Uterus (tissue), 4 donors: ENCODE data around the gene AP2B1. TPM values are rescaled to one million over a fixed set of nuclear protein-coding genes. Genes with fewer than 3 reads are reported as not detected.

Experiments
- DNase-seq, 2 donors: peaks; one replicate each; pipeline ENCODE4 v3.0.0-alpha.2; 2019 to 2020
- H3K27ac ChIP-seq, 2 donors: fragments of 200-600 bp; sonication (generic); 1 replicate in 1 of 2; 2 replicates in 1 of 2; pipeline ENCODE4 v1.5.1; 2016 to 2018
- H3K27me3 ChIP-seq, 2 donors: fragments of 200-600 bp; sonication (generic); one replicate each; pipeline ENCODE4 v1.5.1; 2018 to 2019; ENCODE audit warnings: control low read depth in 1 of 2
- H3K36me3 ChIP-seq, 2 donors: fragments of 200-600 bp; sonication (generic); one replicate each; pipeline ENCODE4 v1.5.1; 2019; ENCODE audit warnings: control low read depth in 1 of 2
- H3K4me1 ChIP-seq, 2 donors: fragments of 200-600 bp; sonication (generic); one replicate each; pipeline ENCODE4 v1.5.1; 2018 to 2019; ENCODE audit warnings: control low read depth in 1 of 2
- H3K4me3 ChIP-seq, 2 donors: fragments of 200-600 bp; sonication (generic); 1 replicate in 1 of 2; 2 replicates in 1 of 2; pipeline ENCODE4 v1.5.1; 2018 to 2019; ENCODE audit warnings: mild to moderate bottlenecking in 1 of 2
- H3K9me3 ChIP-seq, 2 donors: fragments of 200-600 bp; sonication (generic); one replicate each; pipeline ENCODE4 v1.5.1; 2019; ENCODE audit warnings: control low read depth in 1 of 2
- POLR2A ChIP-seq, 2 donors: fragments of 450-650 bp; IDR thresholded peaks; one replicate each; pipeline ENCODE4 v1.6.1; 2016; ENCODE audit warnings: antibody characterized with exemption in 2 of 2, mild to moderate bottlenecking in 1 of 2, moderate library complexity in 1 of 2
- intact Hi-C: fragments of 100-400 bp; cut with DNase I; formaldehyde crosslinking; loops from one replicate; pipeline ENCODE4 v1.15.1; 2023; ENCODE audit warnings: low total_unique reads
- total RNA-seq, 4 donors: library from RNA; depleted of rRNA in 3 of 4; stranded (reverse); fragments of >200 nt in 3 of 4; gene quantifications; one replicate each; pipeline versions ENCODE4 v1.1.0 to v1.2.4, GENCODE V29; 2014 to 2023
- TF ChIP-seq, protein P1 (sequence below), 4 experiments: fragments of 200-600 bp in 2 of 4; fragments of 450-650 bp in 2 of 4; sonication (generic) in 2 of 4; IDR thresholded peaks; one replicate each; pipeline ENCODE4 v1.5.1; 2016 to 2019; ENCODE audit warnings: antibody characterized with exemption in 4 of 4, mild to moderate bottlenecking in 2 of 4, moderate library complexity in 1 of 4
- donor health status: DM: yes; HTN: yes; CAD: no.

Gene AP2B1
- total RNA-seq, 4 donors from 2014 or later = 40.7 to 124 (median 61.5) TPM

DNA sequence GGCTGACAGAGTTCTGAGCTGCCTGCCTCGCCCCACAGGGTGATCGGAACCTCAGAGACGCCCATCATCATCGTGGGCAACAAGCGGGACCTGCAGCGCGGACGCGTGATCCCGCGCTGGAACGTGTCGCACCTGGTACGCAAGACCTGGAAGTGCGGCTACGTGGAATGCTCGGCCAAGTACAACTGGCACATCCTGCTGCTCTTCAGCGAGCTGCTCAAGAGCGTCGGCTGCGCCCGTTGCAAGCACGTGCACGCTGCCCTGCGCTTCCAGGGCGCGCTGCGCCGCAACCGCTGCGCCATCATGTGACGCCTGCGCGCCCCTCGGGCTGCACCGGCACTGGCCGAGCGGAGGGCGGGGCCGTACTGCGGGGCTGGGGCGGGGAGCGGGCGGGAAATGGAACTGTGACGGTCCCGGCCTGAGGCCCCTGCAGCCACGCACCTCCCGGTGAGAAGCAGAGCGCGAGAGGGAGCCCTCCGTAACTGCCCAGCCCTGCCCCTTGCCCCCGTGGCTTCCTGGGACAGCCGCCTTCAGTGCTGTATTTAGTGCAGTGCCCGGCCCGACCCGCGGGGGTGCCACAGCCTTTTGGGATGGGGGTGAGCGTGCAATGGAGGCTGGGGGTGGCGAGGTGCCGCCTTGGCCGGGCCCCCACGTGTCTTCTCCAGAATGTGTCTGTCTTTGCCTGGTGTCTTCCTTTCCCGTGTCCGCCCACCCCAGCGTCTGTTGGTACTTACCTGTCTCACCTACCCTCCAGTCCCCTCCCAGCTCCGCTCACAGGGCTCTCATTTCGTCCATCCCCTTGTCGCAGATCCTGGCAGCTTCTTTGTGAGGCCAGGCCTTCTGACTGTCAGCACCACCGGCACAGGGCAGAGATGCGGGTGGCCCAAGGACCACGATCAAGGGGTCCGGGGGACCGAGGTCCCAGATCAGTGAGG, 154.1 kb downstream of the AP2B1 start:
- TF ChIP-seq POLR2A (IDR thresholded peaks at IDR 0.05) = no peak
- TF ChIP-seq, protein P1, sequence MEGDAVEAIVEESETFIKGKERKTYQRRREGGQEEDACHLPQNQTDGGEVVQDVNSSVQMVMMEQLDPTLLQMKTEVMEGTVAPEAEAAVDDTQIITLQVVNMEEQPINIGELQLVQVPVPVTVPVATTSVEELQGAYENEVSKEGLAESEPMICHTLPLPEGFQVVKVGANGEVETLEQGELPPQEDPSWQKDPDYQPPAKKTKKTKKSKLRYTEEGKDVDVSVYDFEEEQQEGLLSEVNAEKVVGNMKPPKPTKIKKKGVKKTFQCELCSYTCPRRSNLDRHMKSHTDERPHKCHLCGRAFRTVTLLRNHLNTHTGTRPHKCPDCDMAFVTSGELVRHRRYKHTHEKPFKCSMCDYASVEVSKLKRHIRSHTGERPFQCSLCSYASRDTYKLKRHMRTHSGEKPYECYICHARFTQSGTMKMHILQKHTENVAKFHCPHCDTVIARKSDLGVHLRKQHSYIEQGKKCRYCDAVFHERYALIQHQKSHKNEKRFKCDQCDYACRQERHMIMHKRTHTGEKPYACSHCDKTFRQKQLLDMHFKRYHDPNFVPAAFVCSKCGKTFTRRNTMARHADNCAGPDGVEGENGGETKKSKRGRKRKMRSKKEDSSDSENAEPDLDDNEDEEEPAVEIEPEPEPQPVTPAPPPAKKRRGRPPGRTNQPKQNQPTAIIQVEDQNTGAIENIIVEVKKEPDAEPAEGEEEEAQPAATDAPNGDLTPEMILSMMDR (IDR thresholded peaks at IDR 0.05) = no peak
- intact Hi-C loops = no loop called here
- Histone ChIP-seq H3K9me3 (no peaks in the 10 kb centered on the region), H3K27me3 (peaks cover 3 to 15% of the 10 kb centered on the region in 2 donors), H3K27ac (no peak overlapping the region), H3K36me3 (no peaks in the 10 kb centered on the region), H3K4me1 (peaks cover 0 to 5% of the 10 kb centered on the region in 2 donors), H3K4me3 (no peak overlapping the region)
- DNase-seq = no peak

DNA sequence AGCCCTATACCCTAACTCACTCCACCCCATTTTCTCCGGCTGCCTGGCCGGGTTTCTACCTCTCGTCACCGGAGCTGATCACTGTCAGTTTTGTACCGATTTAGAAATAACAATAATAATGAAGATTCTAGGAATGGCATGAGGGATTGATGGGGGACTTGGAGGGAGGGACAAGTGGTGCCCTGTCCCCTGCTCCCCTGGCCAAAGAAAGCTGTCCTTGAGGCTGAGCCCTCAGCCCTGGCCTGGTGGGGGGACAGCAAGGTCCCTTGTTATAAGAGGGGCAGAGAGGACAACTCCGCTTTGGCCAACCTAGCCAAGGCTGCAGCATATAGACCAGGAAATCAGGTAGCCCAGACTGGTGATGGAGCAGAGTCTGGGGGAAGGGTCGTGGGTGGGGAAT, 155.4 kb downstream of the AP2B1 start:
- Histone ChIP-seq H3K27me3 (peaks cover 3 to 15% of the 10 kb centered on the region in 2 donors), H3K36me3 (no peaks in the 10 kb centered on the region), H3K4me1 (peaks cover 0 to 5% of the 10 kb centered on the region in 2 donors), H3K9me3 (no peaks in the 10 kb centered on the region), H3K27ac (no peak overlapping the region), H3K4me3 (no peak overlapping the region)
- no peak for TF ChIP-seq POLR2A (IDR thresholded peaks at IDR 0.05)
- TF ChIP-seq, protein P1 (IDR thresholded peaks at IDR 0.05) = no peak
- DNase-seq = no peak
- intact Hi-C loops = no loop called here

DNA sequence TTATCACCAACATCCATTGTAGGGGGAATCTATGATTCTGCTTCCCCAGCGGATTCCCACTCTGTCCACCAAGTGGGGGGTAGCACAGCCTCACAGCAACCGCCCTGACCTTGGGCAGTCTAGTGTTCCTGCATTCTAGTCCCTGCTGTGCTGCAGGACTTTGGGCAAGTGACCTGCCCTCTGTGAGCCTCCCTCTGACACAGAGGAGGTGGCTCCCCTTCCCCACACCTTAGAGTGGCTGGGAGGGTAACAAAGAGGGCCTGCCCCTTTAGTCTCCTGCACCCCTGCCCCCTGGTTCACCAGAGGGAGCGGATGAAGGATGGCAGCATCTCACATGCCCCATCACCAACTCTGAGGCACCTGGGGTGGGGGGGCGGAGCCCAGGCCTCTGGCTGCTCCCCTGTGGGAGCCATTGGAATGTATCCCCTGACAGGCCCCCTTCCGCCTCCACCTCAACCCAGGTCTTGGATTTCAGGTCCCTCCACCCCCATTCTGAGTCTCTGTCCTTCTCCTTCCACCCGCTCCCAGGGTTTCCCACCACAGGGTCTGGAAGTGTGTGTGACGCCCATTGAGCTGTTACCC, 155.9 kb downstream of the AP2B1 start:
- H3K27me3 ChIP-seq = peaks cover 3 to 15% of the 10 kb centered on the region in 2 donors
- H3K4me1 ChIP-seq = peaks cover 0 to 5% of the 10 kb centered on the region in 2 donors
- DNase-seq = no peak
- H3K27ac ChIP-seq = no peak overlapping the region
- intact Hi-C loops = no loop called here
- no peaks in the 10 kb centered on the region for H3K9me3 ChIP-seq
- TF ChIP-seq, protein P1 (IDR thresholded peaks at IDR 0.05) = no peak
- TF ChIP-seq POLR2A (IDR thresholded peaks at IDR 0.05) = no peak
- no peak overlapping the region for H3K4me3 ChIP-seq
- H3K36me3 ChIP-seq = no peaks in the 10 kb centered on the region

DNA sequence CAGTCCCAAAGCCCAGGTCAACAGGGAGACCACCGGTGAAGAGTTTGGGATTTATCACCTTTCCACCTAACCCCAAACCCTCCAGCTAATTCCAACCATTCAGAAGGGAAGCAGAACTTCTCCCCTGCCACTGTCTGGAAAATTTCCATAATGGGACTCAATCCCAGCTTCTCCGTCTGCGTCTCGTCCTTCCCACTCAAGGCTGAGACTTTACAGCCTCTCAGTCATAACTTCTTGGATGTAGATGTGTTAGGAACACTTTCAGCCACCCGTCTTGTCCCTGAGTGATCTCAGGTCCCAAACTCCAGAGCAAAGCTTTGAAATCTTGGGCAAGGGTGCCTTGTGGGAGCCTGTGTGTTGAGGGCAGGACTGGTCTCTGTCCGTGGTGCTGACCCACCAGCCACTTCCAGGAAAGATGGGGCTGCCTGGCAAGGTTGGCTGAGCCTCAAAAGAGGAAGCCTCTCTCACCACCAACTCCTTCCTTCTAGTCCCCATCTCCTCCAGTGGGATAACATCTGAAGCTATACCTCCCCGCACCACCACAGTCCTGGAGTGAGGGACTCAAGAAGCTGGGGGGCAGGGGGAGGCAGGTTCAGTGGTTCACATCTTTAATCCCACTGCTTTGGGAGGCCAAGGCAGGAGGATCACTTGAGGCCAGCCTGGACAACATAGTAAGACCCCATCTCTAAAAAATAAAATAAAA, 156.7 kb downstream of the AP2B1 start:
- DNase-seq = no peak
- Histone ChIP-seq H3K9me3 (no peaks in the 10 kb centered on the region), H3K4me3 (no peak overlapping the region), H3K36me3 (no peaks in the 10 kb centered on the region), H3K27ac (no peak overlapping the region), H3K4me1 (peaks cover 0 to 5% of the 10 kb centered on the region in 2 donors), H3K27me3 (peaks cover 3 to 15% of the 10 kb centered on the region in 2 donors)
- intact Hi-C loops = no loop called here
- TF ChIP-seq POLR2A (IDR thresholded peaks at IDR 0.05) = no peak
- TF ChIP-seq, protein P1 (IDR thresholded peaks at IDR 0.05) = no peak
